GM20000 (cell line): ENCODE results near the gene CADPS2.

Experiments used
- DNase-seq: peaks from one replicate; pipeline ENCODE4 v3.0.0; 2012; ENCODE audit warnings: low spot score
- CTCF ChIP-seq: IDR thresholded peaks from 2 replicates; pipeline ENCODE4 v1.5.1; 2012; ENCODE audit warnings: mild to moderate bottlenecking, control low read depth; ENCODE audit errors: extremely low read depth, missing control alignments

Gene CADPS2

GRCh38 chr7:122561326-122561725, 324.9 kb downstream of the CADPS2 start:
- TF ChIP-seq CTCF, result no peak
- no peak for DNase-seq

- DNase-seq, result no peak
Measured at GRCh38 chr7:122556873-122557542, 329.3 kb downstream of the CADPS2 start.

GRCh38 chr7:122556219-122556618, 330.0 kb downstream of the CADPS2 start:
- DNase-seq, result no peak
- TF ChIP-seq CTCF, result no peak

More at GRCh38 chr7:122556873-122557542, 329.3 kb downstream of the CADPS2 start:
- TF ChIP-seq CTCF, result no peak

GRCh38 chr7:122553761-122554160, 332.5 kb downstream of the CADPS2 start:
- DNase-seq, result no peak
- no peak for TF ChIP-seq CTCF

- TF ChIP-seq CTCF, result no peak
- no peak for DNase-seq
Measured at GRCh38 chr7:122552769-122553168, 333.5 kb downstream of the CADPS2 start.

GRCh38 chr7:122550545-122550944, 335.7 kb downstream of the CADPS2 start:
- TF ChIP-seq CTCF, result no peak
- DNase-seq, result no peak

- no peak for TF ChIP-seq CTCF
Measured at GRCh38 chr7:122549578-122549977, 336.7 kb downstream of the CADPS2 start.

More at GRCh38 chr7:122549578-122549977, 336.7 kb downstream of the CADPS2 start:
- no peak for DNase-seq
